Fibroblast of skin of right biceps (primary cell): ENCODE measurements around the gene COL24A1.
"Not testable (repeated sequence)": the region's sequence is repeated elsewhere in the genome, so short reads cannot be mapped to it uniquely, and the experiment has no call there.

Experiments
- DNase-seq: peaks from one replicate; pipeline ENCODE4 v3.0.0-alpha.2; 2013

COL24A1 gene

DNA sequence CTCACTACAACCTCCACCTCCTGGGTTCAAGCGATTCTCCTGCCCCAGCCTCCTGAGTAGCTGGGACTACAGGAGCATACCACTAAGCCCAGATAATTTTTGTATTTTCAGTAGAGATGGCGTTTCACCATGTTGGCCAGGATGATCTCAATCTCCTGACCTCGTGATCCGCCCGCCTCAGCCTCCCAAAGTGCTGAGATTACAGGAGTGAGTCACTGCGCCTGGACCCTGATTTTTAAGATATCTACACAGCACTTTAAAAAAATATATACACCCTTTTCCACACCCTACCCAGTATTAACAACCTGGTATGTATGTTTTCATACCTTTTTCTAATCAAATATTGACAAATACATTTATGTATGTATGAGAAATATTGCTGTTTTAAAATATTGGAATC is 379.6 kb downstream of the COL24A1 start:
- not testable (repeated sequence) for DNase-seq

DNA sequence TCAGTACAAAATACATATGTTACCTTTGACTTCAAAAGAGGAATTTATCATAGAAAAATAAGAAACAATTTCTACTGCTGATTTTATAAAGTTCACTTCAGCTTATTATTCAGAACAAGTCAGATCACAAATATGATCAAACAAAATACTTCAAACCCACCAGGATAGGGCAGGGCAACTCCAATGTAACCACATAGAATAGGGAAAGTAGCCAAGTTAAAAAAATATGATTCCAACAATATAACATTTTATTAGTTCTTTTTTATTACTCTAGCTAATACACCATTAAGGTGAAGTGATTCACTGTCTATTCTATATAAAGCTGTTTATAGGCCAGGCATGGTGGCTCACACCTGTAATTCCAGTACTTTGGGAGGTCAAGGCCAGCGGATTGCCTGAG is 393.8 kb downstream of the COL24A1 start:
- DNase-seq = no peak

DNA sequence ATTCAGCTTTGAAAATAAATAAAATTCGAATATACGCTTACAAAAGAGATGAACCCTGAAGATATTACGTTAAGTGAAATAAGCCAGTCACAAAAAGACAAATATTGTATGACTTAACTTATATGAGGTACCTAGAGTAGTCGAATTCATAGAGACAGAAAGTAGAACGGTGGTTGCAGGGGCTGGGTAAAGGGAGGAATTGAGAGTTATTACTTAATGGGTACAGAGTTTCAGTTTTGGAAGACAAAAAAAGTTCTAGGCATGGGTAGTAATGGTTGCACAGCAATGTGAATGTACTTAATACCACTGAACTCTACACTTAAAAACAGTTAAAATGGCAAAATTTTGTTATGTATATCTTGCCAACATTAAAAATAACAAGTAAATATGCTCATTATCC is 399.7 kb downstream of the COL24A1 start:
- no peak for DNase-seq

DNA sequence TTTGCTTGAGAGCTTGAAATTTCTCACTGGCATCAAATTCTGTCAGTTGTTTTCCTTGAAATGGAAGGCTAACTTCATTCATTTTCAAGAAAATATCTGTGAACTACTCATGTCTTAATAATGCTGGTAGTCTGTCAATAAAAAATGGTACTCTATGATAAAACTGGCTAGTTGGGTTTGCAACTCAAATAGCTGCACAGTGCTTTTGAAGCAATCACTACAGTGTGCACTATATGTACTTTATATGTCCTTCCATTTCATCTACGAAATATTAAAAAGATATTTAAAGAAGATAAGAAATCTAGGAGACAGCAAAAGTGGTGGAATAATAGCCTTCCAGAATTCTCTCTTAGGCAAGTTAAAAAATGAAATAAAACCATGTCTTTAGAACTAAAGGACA is 408.5 kb downstream of the COL24A1 start:
- DNase-seq = no peak

DNA sequence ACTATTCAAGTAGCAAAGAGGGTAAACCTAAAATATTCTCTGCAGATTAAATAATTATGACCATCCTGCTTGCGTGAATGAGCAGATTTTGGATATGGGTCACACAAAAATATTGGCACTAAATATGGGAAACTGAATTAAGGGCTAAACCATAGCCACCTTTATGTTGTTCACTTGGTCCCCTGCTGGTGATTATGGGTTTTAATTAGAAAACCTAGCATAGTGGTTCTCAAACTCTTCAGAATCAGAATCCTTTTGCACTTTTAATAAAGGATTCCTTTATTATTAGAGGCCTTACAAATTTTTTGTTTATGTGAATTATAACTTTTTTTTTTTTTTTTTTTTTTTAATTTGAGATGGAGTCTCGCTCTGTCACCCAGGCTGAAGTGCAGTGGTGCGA is 409.8 kb downstream of the COL24A1 start:
- no peak for DNase-seq

DNA sequence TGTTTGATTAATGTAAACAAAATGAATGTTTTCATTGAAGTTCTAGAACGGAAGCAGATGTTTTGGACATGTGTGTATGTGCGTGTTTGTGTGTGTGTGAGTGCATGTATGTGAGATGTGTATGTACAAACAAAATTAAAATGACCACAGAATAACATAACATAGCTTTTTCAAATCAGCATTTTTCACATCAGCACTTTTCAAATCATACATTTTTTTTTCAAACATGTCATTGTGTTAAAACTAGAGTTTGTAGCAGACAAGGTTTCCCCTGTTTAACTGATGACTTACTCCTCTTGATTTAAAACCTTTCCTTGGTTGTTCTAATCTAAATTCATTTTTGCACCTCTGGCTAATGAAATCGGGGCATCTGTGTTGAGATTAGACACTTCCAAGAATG is 412.8 kb downstream of the COL24A1 start:
- DNase-seq = no peak

DNA sequence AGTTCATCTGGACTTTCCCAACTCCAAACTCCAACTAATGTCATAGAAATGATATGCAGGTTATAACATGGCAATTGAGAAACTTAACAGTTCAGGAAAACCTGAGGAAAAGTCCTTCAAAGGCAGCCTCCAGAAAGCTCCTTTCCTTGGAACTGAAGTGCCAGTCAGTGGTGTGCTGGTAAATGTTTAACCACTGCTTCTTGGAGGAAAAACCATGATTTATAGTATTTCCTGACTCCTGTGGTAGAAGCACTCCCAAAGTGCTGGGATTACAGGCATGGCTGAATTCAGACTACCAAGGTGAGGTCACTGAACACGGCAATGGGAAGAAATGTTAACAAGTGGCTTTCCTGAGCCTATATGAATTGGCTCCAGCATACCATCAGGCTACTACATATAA is 421.6 kb downstream of the COL24A1 start:
- DNase-seq = no peak

DNA sequence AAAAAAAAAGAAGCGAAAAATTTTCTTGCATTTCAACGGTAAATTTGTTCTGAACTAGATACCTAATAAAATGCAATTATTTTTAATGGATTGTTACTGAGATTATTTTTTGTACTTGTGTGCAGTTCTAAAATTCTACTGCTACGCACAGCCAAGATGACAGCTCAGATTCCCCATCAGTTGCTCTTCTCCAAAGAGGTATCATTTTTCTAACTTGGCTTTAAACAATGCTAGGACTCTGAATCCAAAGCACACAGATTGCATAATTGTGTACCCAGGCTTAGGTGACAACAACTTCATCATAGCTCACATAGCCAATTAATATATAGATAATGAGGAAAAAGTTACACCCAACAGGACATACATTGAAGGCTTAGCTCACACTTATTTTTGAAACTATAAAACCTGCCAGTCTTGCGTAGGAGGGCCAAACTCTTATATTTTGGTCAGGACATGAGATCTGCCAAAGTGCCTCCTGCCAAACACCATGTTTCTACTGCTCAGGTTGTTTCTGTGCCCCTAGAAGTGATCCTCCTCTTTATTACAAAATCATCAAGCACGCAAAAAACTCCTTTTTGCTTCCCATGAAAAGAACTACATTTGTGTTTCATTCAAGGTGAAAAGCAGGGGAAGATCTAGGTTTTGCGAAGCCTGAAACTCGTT is 437.8 kb downstream of the COL24A1 start:
- no peak for DNase-seq

DNA sequence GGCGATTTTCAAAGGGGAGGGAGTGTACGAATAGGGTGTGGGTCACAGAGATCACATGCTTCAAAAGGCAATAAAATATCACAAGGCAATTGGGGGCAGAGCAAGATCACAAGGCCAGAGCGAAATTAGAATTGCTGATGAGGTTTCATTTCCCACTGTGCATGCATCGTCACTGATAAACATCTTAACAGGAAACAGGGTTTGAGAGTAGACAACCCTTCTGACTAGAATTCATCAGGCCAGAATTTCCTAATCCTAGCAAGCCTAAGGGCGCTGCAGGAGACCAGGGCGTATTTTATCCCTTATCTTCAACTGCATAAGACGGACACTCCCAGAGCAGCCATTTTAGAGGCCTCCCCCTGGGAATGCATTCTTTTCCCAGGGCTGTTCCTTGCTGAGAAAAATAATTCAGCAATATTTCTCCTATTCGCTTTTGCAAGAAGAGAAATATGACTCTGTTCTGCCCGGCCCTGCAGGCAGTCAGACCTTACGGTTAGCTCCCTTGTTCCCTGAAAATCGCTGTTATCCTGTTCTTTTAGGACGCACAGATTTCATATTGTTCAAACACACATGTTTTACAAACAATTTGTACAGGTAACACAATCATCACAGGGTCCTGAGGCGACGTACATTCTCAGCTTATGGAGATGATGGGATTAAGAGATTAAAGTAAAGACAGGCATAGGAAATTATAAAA is 442.0 kb downstream of the COL24A1 start:
- not testable (repeated sequence) for DNase-seq

DNA sequence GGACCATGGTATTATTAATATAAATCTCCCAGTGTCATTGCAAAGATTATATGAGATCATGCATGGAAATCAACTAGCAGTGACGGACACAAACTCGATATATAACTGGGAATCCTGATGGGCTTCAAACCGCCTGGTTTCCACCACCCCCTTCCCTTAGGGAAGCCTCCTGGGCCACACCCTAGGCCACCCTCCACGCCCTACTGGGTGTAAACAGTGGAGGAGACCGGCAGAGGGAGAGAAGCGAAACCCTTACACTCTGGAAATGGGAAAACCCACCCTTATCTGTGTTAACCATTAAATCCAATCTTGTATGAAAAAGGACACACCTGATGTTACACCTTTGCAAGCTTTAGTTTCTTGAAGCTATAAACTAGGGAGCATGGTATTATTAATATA is 447.7 kb downstream of the COL24A1 start:
- no peak for DNase-seq

DNA sequence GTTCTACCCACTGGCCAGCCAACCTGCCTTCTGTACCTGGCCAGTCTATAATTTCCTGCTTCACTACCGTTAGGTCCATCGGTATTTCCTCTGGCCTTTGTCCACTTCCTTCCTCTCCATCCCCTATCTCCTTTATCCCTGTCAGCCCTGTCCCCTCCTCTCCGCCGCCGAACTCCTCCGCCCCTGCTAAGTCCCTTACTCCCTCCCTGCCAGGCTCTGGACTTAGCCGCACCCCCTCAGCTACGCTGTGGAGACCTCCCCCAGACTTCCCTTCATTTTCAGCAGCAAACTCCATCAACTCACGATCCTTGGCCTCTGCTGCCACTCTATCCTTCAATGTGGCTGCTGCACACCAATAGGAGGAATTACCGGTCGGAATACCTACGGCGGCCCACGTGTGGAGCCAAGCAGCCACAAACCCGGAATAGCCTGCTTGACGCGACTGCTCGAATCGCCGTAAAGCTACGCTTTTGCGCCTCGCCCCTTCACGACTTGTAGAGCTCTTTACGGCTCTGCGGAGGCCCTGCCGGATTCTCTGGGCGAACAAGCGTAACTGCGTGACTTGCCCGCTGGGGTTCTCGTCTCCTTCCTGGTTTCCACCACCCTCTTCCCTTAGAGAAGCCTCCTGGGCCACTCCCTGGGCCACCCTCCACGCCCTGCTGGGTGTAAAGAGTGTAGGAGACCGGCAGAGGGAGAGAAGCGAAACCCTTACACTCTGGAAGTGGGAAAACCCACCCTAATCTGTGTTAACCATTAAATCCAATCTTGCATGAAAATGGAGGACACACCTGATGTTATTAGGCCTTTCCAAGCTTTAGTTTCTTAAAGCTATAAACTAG is 448.4 kb downstream of the COL24A1 start, which contains the start of gene ZNHIT6:
Gene ZNHIT6, minus strand, starts transcription at position 444 of the 839 bp plus-strand sequence. Its CDS starts 149 bp downstream, at position 295.
- DNase-seq = peak; percentile 97

DNA sequence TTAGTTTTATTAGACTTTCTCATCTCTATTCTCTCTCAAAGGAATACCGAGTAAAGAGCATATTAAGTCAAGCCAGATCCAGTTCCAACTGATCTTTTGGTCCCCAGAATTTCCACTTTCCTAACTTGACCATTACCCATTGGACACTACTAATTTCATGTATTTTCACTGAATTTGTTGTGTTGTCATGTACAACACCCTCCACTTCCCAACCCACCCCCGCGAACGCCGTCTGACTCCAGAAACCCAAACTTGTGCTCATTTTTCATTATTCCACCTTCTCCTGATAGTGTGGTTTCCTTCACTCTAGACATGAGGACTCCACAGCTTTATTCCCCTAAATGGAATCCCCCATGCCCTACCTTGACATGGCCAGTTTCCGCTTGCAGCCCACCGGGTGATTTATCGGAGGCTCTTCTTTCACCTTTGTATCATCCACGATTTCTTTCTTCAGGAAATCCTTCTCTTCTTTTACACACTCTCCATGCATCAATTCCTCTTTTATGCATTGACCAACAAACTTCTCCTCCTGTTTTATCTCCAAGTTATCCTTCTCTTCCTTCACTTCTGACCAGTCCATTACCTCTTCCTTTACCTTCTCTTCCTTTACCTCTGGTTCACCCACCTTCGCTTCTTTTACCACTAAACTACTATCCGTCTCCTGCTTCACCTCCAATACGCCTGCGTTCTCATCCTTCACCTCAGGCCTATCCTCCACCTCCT is 449.1 kb downstream of the COL24A1 start:
- DNase-seq = no peak

DNA sequence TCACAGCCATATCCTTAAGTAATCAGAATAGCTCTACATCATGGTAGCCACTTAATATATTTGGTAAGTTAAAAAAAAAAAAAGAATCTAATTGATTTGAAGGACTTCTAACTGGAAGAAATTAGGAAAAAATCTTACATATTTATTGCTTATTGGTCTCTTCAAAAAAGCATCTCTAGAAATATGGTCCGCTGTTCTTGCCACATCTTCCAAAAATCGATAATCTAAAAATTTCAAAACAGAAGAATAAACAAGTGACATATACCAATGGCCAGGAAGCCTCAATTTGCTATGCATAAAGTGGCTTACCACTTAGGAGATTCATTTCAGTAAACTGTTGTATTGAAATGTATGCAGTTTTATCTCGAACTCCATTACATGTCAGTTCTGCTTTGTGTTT is 450.6 kb downstream of the COL24A1 start:
- no peak for DNase-seq

DNA sequence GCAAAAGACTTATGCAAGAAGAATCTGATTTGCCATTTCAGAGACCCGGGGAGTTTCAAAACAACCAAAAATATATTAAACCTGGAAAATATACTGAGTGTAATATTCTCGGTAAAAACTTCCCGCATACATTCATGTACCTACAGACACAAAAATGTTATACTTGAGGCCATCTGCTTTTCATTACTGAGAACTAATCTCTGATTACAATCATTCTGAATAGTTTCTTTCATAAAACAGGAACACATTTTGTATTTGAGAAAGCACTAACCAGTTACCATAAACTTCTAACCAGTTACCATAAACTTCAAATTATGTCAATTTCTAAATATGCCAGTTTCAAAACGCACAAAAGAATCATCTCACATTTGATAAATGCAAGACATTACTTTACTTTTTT is 456.1 kb downstream of the COL24A1 start:
- DNase-seq = peak; percentile 40

DNA sequence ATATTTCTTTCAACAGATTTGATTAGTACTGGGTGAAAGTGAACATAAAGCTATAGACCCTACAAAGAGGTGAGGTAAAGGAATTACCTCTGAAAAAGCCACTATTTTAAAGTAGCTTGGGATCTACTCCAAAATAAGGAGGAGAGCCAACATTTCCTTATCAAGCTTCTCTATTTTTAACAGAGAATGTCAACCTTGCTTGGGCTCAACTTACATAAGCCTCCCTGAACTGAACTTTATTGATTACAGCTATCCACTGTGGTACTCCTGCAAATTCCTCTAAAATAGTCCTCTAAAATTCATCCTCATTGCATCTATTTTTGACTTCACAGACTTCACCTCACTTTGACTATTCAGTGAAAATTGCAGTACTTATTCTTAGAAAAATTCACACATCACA is 458.7 kb downstream of the COL24A1 start:
- DNase-seq = no peak

DNA sequence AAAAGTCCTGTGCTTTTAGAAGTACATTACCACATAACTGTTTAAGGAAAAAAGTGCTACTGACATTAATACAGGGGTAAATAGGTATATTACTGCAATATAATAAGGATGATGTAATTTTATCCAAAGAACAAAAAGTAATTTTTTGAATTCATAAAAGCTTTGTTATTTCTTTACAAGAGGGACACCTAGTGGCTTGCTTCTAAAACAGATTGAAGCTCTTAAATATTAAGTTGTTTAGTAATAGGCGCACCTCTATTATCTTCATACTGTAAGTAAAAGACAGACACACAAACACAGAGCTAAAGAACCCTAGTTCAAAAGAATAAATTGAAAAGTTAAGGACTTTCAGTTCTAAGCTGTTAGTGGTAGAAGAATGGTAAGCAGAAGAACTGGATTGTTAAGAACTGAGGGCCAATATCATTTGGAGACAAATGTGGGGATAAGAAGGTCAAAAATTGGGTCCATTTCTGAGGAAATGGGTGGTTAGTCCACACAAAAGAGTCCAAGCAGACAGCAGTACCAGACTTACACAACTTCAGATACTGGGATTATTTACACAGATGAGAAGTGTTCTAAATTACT is 463.8 kb downstream of the COL24A1 start:
- DNase-seq = peak; percentile 70

DNA sequence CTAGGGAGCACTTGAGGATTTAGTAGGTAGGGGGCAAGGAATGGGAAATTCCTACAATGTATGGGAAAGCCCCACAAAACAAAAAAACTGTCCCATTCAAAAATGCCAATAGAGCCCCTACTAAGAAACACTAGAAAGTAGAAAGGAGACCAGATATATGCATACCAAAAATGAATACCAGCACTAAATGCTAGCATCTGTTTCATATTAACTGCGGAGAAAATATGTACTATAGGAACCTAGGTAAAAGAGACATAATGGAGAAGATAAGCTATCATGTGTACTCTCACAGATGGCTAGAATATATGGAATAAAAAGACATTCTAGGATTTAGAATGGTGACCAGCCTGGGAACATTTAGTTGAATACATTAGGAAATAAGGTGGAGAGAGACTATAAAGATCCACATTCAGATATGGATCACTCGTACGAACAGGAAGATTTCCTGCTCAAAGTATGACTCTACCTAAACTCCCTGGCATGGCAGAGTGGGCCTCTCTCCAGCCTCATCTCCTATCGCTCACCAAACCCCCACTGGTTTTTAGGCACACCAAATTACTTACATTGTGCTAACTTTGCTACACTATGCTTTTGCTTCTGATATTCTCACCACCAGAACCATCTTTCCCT is 466.7 kb downstream of the COL24A1 start:
- DNase-seq = peak; percentile 38

DNA sequence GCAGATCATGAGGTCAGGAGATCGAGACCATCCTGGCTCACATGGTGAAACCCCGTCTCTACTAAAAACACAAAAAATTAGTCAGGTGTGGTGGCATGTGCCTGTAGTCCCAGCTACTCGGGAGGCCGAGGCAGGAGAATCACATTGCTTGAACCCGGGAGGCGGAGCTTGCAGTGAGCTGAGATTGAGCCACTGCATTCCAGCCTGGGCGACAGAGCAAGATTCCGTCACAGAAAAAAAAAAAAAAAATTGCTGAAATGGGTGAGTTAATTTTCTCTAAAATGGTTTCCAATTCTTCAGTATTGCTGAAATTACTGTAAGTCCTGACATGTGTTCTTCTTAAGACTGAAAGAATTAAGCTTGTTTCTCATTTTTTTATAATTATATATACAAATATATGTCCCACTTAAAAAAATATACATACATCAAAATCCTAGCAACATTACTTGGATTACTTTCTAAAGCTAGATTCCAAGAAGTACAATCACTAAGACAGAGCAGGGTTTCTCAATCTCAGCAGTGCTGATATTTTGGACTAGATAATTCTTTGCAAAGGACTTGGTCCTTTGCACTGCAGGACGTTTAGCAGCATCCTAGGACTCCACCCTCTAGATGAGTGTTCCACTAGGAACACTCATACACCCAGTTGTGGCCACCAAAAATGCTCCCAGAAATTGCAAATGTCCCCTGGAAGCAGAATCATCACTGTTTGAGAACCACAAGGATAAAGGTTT is 473.1 kb downstream of the COL24A1 start:
- no peak for DNase-seq

DNA sequence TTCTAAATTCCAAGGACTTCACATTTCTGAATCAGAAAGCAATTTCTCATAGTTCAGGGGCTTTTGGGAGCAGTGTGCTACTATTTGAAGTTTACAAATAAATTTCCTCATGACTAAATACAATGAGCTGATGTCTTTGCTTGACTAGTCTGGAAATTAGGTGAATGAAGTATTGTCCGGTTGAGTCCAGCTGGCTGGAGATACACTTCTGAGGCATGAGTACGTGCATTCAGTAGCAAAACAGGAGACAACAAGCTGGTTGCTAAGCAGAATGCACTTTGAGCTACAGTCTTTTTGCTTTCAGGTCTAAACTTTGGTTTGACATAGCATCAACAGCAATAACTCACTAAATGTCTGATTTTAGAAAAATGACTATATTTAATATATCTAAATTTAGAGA is 475.5 kb downstream of the COL24A1 start:
- DNase-seq = peak; percentile 44
